Astrocyte of the hippocampus (primary cell): Measurements from ENCODE around the gene ANKRD12.
A peak's percentile ranks its signal among the peaks of the same experiment; 100 is the strongest.

Experiments
- DNase-seq: peaks from one replicate; pipeline ENCODE4 v3.0.0; 2011; ENCODE audit warnings: low read depth, low spot score

Gene ANKRD12

DNA sequence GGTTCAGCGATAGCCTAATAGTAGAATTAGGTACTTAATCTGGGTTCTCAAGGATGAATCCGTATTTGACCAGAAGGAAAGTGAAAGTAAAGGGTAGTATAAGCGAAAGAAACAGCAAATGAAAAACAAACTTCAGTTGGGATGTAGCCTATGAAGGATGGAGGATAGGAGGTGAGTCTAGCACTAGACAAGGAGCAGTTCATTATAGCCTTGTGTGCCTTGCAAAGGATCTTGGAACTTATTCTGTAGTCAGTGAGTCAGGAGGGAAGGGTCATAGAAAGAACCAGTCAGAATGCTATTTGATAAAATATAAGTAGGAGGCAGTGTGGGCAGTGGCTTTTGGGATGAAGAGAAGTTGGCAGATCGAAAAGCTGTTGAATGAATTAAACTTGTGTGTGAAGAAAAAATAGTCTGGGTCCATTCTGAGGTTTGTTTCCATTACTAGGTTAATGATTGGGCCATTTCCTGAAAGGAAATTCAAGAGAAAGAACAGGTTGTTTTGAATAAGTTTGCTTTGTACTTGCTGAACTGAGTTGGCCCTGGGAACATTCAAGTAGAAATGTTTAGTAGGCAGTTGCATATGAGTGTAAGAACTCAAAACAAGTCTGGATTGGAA, 48.5 kb downstream of the ANKRD12 start:
- no peak for DNase-seq

DNA sequence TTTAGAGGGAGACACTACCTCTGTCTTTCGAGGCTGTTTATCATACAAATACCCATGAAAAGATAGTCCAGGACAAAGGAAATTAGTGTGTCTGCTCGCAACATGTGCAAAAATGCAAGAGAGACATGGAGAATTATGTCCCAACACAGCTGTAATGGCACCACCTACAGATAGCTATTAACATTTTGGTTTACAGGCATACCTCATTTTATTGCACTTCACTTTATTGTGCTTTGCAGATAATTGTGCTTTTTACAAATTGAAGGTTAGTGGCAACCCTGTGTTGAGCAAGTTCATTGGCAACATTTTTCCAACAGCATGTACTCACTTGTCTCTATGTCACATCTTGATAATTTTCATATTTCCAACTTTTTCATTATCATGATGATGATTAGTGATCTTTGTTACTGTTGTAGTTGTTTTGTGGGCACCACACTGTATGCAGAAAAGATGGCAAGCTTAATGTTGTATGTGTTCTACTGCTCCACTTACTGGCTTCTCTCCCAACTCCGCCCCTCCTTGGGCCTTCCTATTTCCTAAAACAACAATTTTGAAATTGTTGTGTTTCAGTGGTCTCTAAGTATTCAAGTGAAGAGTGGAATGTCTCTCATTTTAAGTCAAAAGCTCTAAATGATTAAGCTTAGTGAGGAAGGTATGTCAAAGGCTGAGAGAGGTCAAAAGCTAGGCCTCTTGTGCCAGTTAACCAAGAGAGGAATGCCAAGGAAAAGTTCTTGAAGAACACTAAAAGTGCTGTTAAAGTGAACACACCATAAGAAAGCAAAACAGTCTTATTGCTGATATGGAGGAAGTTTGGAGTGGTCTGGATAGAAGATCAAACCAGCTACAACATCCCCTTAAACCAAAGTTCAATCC, 52.0 kb downstream of the ANKRD12 start:
- DNase-seq: peak; percentile 16

- DNase-seq: no peak
These were observed 52.9 kb downstream of the ANKRD12 start for GRCh38 chr18:9189491-9189890.

GRCh38 chr18:9191658-9192256, 55.2 kb downstream of the ANKRD12 start:
- no peak for DNase-seq

DNA sequence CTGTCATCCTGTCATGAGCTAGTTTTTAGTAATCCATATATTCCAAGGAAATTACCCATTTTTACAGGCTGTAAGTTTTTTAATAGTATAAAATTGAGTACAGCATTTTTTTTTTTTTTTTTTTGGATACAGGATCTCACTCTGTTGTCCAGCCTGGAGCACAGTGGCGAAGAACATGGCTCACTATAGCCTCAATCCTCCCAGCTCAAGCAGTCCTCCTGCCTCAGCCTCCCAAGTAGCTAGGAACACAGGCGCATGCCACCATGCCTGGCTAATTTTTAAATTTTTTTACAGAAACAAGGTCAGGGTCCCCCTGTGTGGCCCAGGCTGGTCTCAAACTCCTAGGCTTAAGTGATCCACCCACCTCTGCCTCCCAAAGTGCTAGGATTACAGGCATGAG, 56.5 kb downstream of the ANKRD12 start:
- DNase-seq: no peak

- no peak for DNase-seq
These were observed 60.0 kb downstream of the ANKRD12 start for GRCh38 chr18:9196568-9196967.

GRCh38 chr18:9199681-9200080, 63.1 kb downstream of the ANKRD12 start:
- DNase-seq: no peak

DNA sequence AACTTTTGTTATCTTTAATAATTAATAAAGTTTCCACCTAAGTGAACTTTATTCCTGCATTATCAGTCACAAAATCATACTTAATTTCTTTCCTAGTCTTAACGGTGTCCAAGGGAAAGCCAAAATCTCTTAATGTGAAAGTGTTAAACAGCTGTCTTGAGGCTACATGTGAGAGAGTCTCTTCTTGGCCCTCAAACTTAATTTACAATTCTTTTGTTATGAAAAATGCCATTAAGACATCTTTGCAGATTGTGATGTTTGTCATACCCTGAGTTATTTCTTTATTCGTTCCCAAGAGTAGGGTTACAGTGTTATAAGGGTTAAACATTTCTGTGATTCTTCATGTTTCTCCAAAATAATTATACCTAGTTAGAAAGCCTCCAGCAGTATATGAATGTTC, 64.6 kb downstream of the ANKRD12 start:
- DNase-seq: no peak

DNA sequence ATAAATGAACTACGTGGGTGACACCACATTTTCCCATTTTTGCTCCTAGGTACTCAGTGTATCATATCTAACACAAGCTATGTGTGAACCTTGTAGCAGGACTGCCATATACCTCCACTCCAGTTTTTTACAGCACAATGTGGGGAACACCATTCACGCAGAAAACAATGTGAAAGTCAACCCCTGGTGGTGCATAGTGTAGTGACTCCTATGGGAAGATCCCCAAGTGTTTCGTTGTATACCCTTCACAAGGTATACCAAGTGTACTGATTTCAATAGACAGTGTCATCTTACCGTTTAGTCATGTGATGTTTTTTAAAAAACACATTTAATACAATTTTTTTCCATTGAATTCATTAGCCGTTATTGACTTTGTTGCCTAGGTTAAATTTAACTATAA, 68.1 kb downstream of the ANKRD12 start:
- DNase-seq: no peak

GRCh38 chr18:9206421-9206820, 69.8 kb downstream of the ANKRD12 start:
- DNase-seq: no peak

- DNase-seq: no peak
These were observed 72.7 kb downstream of the ANKRD12 start for GRCh38 chr18:9209279-9209678.

DNA sequence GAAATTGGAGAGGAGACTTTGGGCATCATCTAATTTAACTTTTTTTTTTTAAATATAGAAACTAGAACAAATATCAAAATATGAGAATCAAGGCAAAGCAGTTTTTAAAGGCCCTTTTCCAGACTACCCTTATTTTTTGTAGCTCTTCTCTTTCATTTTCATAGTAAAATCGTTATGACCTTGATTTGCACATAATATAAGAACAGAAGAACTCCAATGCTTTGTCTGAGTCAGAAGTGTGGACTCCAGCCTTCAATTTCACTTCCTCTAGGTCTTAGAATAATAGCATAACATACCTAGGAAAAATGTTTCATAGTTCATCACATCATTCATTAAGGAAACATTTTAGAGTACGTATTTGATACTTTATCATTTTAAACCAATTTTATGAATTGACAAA, 74.4 kb downstream of the ANKRD12 start:
- DNase-seq: no peak

DNA sequence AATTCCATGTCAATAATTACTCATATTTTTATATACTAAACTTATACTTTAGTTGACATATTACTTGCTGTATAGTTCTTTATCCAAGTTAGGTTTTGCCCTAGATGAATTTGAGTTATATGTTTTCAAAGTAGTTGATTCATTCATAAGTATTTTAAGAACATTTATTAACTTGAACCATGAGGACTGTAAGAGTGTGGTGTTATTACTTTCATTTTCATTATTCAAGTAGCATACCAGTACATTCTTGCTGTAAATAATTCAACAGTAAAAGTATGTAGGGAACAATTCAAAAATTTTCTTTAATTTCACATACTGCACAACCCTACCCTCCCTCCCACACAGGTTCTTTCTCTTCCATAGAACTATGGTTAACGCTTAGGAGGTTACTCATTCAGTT, 75.4 kb downstream of the ANKRD12 start:
- no peak for DNase-seq

DNA sequence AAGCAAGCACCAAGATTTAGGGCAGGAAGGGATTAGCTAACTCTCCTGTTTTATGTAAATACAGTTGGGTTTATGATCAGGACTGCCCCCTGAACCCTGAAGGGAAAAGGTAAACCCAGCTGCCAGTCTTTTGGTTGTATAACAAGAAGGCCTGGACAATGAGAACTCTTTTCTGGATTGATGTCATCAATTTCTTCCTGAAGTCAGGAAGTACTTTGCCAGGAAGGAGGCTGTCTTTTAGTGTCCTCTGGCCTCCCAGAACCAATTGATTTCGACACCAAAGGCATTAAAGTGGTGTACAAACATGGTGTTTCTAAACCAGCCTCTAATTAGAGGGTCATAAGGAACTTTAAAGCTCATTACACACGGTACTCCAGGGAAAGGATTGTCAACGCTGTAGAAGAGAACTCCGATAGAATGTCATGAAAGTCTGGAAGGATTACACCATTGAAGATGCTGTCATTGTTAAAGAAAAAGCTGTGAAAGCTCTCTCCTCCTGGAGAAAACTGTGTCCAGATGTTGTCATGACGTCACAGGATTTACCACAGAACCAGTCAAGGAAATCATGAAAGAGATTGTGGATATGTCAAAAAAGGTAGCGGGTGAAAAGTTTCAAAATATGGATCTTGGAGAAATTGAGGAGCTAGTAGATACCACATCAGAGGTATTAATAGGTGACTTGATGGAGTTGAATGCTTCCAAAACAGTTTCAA, 78.8 kb downstream of the ANKRD12 start:
- no peak for DNase-seq

GRCh38 chr18:9216459-9216858, 79.9 kb downstream of the ANKRD12 start:
- DNase-seq: no peak

DNA sequence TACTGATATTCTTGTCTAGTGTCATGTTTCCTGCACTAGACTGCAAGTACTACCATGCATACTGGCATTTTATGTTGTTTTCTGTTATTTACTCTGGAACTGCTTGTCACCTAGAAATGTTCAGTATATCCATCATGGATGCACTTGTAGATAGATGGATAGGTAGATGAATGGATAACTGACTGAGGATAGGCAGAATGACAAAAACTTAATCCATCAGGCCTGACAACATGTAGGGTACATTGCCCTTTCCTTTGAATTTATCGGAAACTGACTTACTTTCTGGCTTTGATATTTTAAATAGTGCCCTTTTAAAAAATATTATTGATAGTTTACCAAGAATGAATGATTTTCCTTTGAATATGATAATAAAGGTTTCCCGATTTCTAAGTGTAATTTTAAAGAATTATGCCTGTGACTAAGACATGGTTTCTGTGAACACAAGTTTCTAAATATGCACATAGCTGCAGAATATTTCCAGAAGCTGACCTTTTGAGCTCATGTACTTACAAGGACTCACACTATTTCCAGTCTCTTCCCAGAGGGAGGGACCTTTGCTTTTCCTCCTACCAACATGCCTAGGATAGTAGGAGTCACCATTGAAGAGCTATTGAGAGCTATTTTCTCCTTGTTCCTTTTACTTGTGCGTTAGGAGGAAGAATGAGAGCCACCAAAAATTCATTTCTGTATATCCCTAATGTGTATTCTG, 81.3 kb downstream of the ANKRD12 start:
- no peak for DNase-seq

- no peak for DNase-seq
These were observed 84.5 kb downstream of the ANKRD12 start for GRCh38 chr18:9221040-9221439.

DNA sequence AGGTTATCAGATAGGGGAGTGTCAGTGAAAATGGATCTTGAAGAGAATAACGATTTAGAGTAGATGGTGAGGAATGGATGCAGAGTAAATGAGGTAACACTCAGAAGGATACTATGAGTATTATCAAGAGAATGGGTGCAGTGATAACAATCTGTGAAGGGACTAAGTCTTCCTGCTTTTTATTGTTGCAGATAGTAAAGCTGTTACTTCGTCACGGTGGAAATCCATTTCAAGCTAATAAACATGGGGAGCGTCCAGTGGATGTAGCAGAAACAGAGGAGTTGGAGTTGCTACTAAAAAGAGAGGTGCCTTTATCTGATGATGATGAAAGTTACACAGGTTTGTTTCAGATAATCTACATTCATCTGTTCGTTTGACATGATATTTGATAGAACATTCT, 85.1 kb downstream of the ANKRD12 start:
- DNase-seq: no peak

DNA sequence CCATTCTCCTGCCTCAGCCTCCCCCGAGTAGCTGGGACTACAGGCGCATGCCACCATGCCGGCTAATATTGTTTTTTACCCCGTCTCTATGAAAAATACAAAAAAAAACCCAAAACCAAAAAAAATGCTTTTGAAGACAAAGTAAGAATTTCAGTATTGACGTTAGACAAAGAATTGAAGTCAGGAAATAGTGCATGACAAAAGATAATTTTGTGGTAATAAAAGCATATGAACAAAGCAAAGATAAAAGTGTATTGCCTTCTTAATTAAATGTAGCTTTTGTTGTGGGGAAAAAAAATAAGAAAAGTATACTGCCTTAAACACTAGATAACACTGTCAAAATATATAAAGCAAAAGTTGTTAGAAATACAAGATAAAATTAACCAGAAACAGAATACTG, 86.8 kb downstream of the ANKRD12 start:
- DNase-seq: no peak

DNA sequence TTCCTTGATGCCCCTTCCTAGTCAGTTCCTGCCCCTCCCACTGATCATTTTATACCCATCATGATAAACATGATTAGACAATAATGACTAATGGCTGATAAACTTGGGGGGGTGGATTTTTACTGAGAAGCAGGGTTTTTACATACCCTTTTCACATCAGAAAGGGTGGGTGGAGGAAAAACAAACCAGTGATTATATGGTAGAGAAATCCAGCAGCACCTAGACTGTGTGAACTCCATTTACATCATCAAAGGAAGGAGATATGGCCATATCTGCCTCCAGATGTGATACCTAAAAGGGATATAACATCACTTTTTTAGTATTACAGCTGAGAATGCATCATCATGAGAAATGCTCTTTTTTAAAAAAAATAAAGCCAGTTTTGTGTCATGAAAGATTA, 89.9 kb downstream of the ANKRD12 start:
- DNase-seq: no peak

DNA sequence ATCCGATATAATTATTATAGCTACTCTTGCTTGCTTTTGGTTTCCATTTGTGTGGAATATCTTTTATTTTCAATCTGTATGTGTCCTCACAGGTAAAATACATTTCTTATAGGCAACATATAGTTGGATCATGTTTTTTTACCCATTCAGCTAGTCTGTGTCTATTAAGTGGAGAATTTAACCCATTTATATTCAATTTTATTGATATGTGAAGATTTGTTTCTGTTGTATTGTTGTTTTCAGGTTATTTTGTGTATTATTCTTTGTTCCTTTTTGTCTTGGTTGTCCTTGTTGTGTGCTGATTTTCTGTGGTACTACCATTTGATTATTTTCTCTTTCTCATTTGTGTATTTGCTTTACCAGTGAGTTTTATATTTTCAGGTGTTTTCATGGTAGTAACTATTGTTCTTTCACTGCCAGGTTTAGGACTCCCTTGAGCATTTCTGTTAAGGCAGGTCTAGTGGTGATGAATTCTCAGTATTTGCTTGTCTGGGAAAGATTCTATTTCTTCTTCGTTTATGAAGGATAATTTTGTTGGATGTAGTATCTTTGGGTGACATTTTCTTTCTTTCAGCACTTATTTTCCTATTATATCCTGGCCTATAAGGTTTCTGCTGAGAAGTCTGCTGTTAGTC, 95.4 kb downstream of the ANKRD12 start:
- DNase-seq: no peak
